22Rv1 (cell line): ENCODE results near the gene SST.

Experiments used
- H3K27ac ChIP-seq: fragments of 450-650 bp; 2 replicates; pipeline ENCODE4 v1.5.1; 2017
- CTCF ChIP-seq: fragments of 450-650 bp; IDR thresholded peaks from 2 replicates; pipeline ENCODE4 v1.5.1; 2017; ENCODE audit warnings: mild to moderate bottlenecking
- ZFX ChIP-seq: fragments of 450-650 bp; IDR thresholded peaks from 2 replicates; pipeline ENCODE4 v1.6.1; 2017; ENCODE audit warnings: antibody characterized with exemption, borderline replicate concordance

The SST gene

GRCh38 chr3:187626581-187626980 is 43.6 kb downstream of the SST start:
- H3K27ac ChIP-seq: no peak overlapping the region
- no peak for TF ChIP-seq ZFX
- no peak for TF ChIP-seq CTCF

GRCh38 chr3:187624588-187624987 is 45.6 kb downstream of the SST start:
- TF ChIP-seq CTCF: no peak
- TF ChIP-seq ZFX: no peak
- no peak overlapping the region for H3K27ac ChIP-seq

- H3K27ac ChIP-seq: no peak overlapping the region
- TF ChIP-seq ZFX (no peak), CTCF (no peak)
These were observed 46.8 kb downstream of the SST start for GRCh38 chr3:187623285-187623814.

GRCh38 chr3:187621881-187622280 is 48.3 kb downstream of the SST start:
- no peak overlapping the region for H3K27ac ChIP-seq
- TF ChIP-seq ZFX (no peak), CTCF (no peak)

GRCh38 chr3:187619461-187619860 is 50.7 kb downstream of the SST start:
- TF ChIP-seq ZFX: no peak
- no peak for TF ChIP-seq CTCF
- no peak overlapping the region for H3K27ac ChIP-seq
